Smooth muscle cell (in vitro differentiated cells): ENCODE measurements around the gene ZFAND2A. TPM values are rescaled to one million over a fixed set of nuclear protein-coding genes. Genes with fewer than 3 reads are reported as not detected.
"Not testable (repeated sequence)": the region's sequence is repeated elsewhere in the genome, so short reads cannot be mapped to it uniquely, and the experiment has no call there.

Source experiments
- DNase-seq: peaks from one replicate; lab custom pipeline; 2025; ENCODE audit not compliant: unreplicated experiment; lab: John Stamatoyannopoulos, UW
- H2AFZ ChIP-seq: fragments of 200-600 bp; sonication (generic); 2 replicates; pipeline ENCODE4 v1.6.0; 2016; ENCODE audit warnings: antibody characterized with exemption, low read depth, mild to moderate bottlenecking
- H3F3A ChIP-seq: fragments of 200-600 bp; sonication (generic); 2 replicates; pipeline ENCODE4 v1.6.0; 2017; ENCODE audit warnings: antibody characterized with exemption, low read depth
- H3K27ac ChIP-seq: fragments of 200-600 bp; sonication (generic); 2 replicates; pipeline ENCODE4 v1.5.1; 2016; ENCODE audit warnings: low read depth, mild to moderate bottlenecking
- H3K27me3 ChIP-seq: fragments of 200-600 bp; sonication (generic); 2 replicates; pipeline ENCODE4 v1.6.1; 2016; ENCODE audit warnings: low read depth, mild to moderate bottlenecking
- H3K36me3 ChIP-seq: fragments of 200-600 bp; sonication (generic); 2 replicates; pipeline ENCODE4 v1.5.1; 2016; ENCODE audit warnings: low read depth
- H3K4me1 ChIP-seq: fragments of 200-600 bp; sonication (generic); 2 replicates; pipeline ENCODE4 v1.5.1; 2016; ENCODE audit warnings: low read depth
- H3K4me2 ChIP-seq: fragments of 200-600 bp; sonication (generic); 2 replicates; pipeline ENCODE4 v1.6.0; 2016; ENCODE audit warnings: mild to moderate bottlenecking
- H3K4me3 ChIP-seq: fragments of 200-600 bp; sonication (generic); 2 replicates; pipeline ENCODE4 v1.5.1; 2016; ENCODE audit warnings: mild to moderate bottlenecking
- H3K79me2 ChIP-seq: fragments of 200-600 bp; sonication (generic); 2 replicates; pipeline ENCODE4 v1.6.0; 2016; ENCODE audit warnings: low read depth, mild to moderate bottlenecking
- H3K9ac ChIP-seq: fragments of 200-600 bp; sonication (generic); 2 replicates; pipeline ENCODE4 v1.6.0; 2016; ENCODE audit warnings: low read depth
- H3K9me3 ChIP-seq: fragments of 200-600 bp; sonication (generic); replicated peaks from 2 replicates; pipeline ENCODE4 v1.5.1; 2016; ENCODE audit warnings: low read depth
- H4K20me1 ChIP-seq: fragments of 200-600 bp; sonication (generic); 2 replicates; pipeline ENCODE4 v1.6.0; 2016; ENCODE audit warnings: low read depth
- WGBS: methylation state at CpG from one replicate; pipeline ENCODE4 v1.1.7; 2016; ENCODE audit warnings: low lambda C conversion rate; 5-methylcytosine and 5-hydroxymethylcytosine counted together
- polyA plus RNA-seq: library from polyadenylated mRNA; unstranded; fragments of >200 nt; fragmentation: Nextera tagmentation; extraction: Ambion mirVana; gene quantifications from 2 replicates; pipeline ENCODE4 v1.2.1, GENCODE V29; 2016
- total RNA-seq: library from RNA; depleted of rRNA; stranded (reverse); fragments of >200 nt; gene quantifications from 2 replicates; pipeline ENCODE4 v1.2.3, GENCODE V29; 2014
- TF ChIP-seq, protein P1 (sequence below): fragments of 200-600 bp; sonication (generic); IDR thresholded peaks from 2 replicates; pipeline ENCODE4 v1.5.1; 2017; ENCODE audit warnings: borderline replicate concordance, mild to moderate bottlenecking, antibody characterized with exemption; ENCODE audit not compliant: insufficient read depth, poor library complexity, severe bottlenecking

The ZFAND2A gene
- total and polyA plus RNA-seq, 2 experiments from 2014 or later, result 16.2 to 29.9 TPM

DNA sequence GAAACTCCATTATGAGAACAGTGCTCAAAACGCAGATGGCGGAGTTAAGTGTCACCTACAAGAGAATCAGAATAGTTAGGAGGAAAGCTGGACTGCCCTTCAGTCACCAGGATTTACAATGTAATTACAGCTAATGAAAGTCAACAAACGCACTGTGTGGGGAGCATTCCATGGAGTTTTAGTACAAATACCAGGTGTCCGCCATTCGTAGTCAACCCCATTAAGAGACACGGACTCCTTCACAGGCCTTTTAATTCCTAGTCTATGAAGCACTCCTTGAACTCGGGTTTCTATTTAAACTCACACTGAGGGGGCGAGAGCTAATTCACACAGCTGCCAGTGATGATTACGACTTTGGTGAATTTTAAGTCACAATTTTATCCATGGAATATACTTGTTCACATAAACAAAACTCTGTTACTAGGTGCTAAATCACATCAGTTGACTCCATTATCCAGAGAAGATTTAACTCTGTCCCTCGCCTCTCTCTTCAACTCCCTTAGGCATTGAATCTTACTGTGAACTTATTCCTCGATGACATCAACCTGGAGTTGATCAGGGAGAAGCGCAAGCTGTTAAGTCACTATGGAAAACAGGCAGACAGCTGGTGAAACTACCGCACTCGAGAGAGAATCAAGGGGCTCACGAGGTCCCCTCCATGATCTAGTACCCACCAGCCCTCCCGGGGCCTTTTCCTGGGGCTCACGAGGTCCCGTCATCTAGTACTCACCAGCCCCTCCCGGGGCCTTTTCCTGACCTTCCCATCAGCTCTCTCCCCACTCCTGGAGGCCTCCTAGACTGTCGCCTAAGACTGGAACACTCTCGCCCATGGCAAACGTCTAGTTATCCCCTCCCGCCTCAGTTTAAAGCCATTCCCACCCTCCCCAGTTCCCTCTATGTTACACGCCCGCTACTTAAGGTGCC, 1.5 kb downstream of the ZFAND2A start:
- peaks cover 5% of the 10 kb centered on the region for H3K36me3 ChIP-seq
- H3K79me2 ChIP-seq, result peaks cover 38% of the 10 kb centered on the region
- peaks cover 10% of the 10 kb centered on the region for H3K4me1 ChIP-seq
- peak overlapping the region; percentile 100 for H3K4me2 ChIP-seq
- H3K9ac ChIP-seq, result peak overlapping the region; percentile 96
- TF ChIP-seq, protein P1, sequence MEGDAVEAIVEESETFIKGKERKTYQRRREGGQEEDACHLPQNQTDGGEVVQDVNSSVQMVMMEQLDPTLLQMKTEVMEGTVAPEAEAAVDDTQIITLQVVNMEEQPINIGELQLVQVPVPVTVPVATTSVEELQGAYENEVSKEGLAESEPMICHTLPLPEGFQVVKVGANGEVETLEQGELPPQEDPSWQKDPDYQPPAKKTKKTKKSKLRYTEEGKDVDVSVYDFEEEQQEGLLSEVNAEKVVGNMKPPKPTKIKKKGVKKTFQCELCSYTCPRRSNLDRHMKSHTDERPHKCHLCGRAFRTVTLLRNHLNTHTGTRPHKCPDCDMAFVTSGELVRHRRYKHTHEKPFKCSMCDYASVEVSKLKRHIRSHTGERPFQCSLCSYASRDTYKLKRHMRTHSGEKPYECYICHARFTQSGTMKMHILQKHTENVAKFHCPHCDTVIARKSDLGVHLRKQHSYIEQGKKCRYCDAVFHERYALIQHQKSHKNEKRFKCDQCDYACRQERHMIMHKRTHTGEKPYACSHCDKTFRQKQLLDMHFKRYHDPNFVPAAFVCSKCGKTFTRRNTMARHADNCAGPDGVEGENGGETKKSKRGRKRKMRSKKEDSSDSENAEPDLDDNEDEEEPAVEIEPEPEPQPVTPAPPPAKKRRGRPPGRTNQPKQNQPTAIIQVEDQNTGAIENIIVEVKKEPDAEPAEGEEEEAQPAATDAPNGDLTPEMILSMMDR, result no peak
- H2AFZ ChIP-seq, result no peak overlapping the region
- H3K27me3 ChIP-seq, result no peaks in the 10 kb centered on the region
- peaks cover 4% of the 10 kb centered on the region for H4K20me1 ChIP-seq
- H3K9me3 ChIP-seq, result no peaks in the 10 kb centered on the region
- H3K27ac ChIP-seq, result peak overlapping the region; percentile 26
- H3F3A ChIP-seq, result no peaks in the 10 kb centered on the region
- H3K4me3 ChIP-seq, result peak overlapping the region; percentile 87
- no peak for DNase-seq
- 82% methylated on average over 20 of the region's 25 CpGs for WGBS

DNA sequence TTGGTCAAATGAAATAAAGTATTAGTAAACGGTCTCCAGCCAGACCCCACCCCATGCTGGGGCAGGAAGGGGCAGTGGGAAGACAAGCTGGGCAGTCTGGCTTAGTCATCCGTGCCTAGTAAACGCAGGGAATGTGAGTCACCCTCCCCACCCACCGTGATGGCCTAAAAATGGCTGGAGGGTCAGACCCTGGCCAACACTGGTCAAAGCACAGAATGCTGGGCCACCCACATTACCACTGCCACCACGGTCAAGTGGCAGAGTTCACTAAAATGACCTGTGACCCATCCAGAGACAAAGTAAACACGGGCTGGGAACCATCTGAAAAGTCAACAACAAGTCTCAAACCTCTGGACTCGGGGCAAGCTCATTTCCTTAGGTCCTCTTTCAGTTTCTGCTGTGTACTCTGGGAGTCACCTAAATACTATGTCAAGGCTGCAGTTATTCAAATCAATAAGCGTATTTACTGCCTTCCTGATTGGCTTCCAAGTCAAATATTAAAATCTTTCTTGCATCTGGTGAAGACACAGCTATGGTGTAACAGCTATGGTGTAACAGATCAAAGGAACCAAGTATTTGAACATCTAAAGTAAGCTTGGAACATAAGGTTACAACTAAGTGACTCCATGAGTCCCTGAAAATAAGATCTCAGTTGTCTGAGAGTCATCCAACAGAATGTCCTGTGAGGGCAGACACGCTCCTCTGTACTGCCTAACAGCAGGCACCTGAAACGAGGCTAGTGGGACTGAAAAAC, 3.0 kb downstream of the ZFAND2A start:
- TF ChIP-seq, protein P1, result no peak
- Histone ChIP-seq H3K79me2 (peaks cover 38% of the 10 kb centered on the region), H3K4me2 (no peak overlapping the region), H3K9ac (no peak overlapping the region), H3K9me3 (no peaks in the 10 kb centered on the region), H3K36me3 (peaks cover 5% of the 10 kb centered on the region), H4K20me1 (peaks cover 4% of the 10 kb centered on the region), H3K27ac (peak overlapping the region; percentile 35), H3K27me3 (no peaks in the 10 kb centered on the region), H2AFZ (no peak overlapping the region), H3K4me1 (peaks cover 10% of the 10 kb centered on the region), H3F3A (no peaks in the 10 kb centered on the region), H3K4me3 (peak overlapping the region; percentile 2)
- DNase-seq, result no peak
- 62% methylated on average over 10 of the region's 10 CpGs for WGBS

DNA sequence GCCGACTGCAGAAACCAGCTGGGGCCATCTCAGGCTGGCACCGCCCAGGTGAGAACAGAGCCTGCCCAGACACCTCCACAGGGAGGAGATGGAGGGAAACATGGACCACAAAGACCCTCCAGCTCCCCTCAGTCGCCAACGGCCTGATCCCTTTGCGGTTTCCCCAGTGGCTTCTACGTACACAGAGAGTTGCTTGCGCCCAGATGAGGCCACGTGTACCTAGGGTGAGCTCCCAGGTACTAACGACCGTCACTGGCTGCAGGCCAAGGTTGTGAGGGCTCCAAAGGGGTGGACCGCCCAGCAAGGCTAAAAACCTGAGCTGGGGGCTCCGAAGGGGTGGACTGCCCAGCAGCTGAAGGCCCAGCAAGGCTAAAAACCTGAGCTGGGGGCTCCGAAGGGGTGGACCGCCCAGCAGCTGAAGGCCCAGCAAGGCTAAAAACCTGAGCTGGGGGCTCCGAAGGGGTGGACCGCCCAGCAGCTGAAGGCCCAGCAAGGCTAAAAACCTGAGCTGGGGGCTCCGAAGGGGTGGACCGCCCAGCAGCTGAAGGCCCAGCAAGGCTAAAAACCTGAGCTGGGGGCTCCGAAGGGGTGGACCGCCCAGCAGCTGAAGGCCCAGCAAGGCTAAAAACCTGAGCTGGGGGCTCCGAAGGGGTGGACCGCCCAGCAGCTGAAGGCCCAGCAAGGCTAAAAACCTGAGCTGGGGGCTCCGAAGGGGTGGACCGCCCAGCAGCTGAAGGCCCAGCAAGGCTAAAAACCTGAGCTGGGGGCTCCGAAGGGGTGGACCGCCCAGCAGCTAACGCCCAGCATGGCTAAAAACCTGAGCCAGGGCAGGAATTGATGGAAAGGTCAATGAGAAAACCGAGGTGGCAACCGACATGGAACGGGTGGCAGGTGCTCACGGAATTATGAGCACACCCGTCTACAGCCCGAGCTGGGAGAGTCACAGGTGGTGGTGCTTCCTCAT, 3.9 kb downstream of the ZFAND2A start:
- H3K4me1 ChIP-seq, result peaks cover 10% of the 10 kb centered on the region
- not testable (repeated sequence) for DNase-seq, H4K20me1 ChIP-seq, H2AFZ ChIP-seq, H3K9me3 ChIP-seq, H3K4me2 ChIP-seq, H3F3A ChIP-seq, H3K9ac ChIP-seq, H3K36me3 ChIP-seq, H3K4me3 ChIP-seq, H3K27ac ChIP-seq, H3K27me3 ChIP-seq
- 97% methylated on average over 22 of the region's 33 CpGs for WGBS
- peaks cover 38% of the 10 kb centered on the region for H3K79me2 ChIP-seq
